HG03159 (cell line): ENCODE results near the gene ABCD1.
"Not testable (repeated sequence)": the region's sequence is repeated elsewhere in the genome, so short reads cannot be mapped to it uniquely, and the experiment has no call there.

Experiments used
- ATAC-seq: cut with Tn5 transposase; IDR thresholded peaks from one replicate; pipeline ENCODE4 v1.9.1; 2021; ENCODE audit warnings: mild to moderate bottlenecking, moderate library complexity; ENCODE audit not compliant: unreplicated experiment

The ABCD1 gene

GRCh38 chrX:153693216-153694086, 31.2 kb upstream of the ABCD1 start:
- ATAC-seq = no peak

DNA sequence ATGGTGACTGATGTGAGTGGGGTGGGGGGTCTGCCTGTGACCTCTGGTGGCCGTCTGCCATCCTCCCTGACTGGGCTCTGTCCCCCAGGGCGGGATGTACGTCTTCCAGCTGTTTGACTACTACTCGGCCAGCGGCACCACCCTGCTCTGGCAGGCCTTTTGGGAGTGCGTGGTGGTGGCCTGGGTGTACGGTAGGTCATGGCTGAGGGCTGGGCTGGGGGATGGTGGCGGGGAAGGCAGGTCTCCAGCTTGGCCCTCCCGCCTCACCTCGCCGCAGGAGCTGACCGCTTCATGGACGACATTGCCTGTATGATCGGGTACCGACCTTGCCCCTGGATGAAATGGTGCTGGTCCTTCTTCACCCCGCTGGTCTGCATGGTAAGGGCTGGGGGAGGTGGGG, 30.4 kb upstream of the ABCD1 start:
- ATAC-seq = not testable (repeated sequence)

DNA sequence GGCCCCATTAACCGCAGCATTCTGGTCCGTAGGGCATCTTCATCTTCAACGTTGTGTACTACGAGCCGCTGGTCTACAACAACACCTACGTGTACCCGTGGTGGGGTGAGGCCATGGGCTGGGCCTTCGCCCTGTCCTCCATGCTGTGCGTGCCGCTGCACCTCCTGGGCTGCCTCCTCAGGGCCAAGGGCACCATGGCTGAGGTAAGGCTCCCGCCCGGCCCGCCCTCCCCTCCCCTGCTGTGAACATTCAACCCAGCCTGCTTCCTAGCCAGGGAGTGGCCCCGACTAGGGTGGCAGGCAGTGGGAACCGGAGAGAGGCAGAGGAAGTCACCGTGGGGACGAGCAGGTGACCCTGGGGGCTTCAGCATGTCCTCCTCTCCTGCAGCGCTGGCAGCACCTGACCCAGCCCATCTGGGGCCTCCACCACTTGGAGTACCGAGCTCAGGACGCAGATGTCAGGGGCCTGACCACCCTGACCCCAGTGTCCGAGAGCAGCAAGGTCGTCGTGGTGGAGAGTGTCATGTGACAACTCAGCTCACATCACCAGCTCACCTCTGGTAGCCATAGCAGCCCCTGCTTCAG, 29.9 kb upstream of the ABCD1 start:
- ATAC-seq = no peak

GRCh38 chrX:153696100-153696499, 28.6 kb upstream of the ABCD1 start:
- ATAC-seq = no peak

- ATAC-seq = not testable (repeated sequence)
Observed at GRCh38 chrX:153696538-153696937, 28.1 kb upstream of the ABCD1 start.

DNA sequence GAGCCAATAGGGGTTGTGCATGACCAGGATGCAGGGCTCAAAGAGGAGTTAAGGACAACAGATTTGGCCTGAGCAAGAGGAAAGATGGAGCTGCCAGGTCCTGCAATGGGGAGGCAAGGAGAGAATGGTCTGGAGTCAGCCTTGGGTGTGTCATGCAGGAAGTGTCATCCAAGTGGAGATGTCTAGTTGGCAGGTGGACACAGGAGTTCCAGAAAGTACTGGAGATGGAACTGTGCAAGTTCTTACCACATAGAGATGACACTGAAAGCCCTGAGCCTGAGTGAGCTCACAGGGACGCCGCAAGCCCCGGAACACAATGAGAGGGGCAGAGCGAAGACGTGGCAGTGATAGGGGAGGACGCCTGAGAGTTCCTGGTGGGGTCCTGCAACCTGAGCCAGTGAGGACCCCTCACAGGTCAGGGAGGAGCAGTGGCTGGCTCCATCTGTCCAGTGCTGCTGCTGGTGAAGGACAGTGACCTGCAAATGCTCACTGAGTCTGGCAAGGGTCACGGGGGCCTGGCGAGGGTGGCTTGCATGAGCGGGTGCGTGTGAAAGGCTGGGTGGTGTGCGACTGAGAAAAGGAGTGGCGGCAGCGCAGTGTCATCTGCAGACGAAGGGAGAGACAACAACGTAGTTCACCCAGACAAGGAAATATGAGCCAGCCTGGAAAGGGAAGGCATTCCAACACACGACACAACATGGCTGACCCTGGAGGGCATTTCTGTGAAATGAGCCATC, 27.5 kb upstream of the ABCD1 start:
- not testable (repeated sequence) for ATAC-seq

DNA sequence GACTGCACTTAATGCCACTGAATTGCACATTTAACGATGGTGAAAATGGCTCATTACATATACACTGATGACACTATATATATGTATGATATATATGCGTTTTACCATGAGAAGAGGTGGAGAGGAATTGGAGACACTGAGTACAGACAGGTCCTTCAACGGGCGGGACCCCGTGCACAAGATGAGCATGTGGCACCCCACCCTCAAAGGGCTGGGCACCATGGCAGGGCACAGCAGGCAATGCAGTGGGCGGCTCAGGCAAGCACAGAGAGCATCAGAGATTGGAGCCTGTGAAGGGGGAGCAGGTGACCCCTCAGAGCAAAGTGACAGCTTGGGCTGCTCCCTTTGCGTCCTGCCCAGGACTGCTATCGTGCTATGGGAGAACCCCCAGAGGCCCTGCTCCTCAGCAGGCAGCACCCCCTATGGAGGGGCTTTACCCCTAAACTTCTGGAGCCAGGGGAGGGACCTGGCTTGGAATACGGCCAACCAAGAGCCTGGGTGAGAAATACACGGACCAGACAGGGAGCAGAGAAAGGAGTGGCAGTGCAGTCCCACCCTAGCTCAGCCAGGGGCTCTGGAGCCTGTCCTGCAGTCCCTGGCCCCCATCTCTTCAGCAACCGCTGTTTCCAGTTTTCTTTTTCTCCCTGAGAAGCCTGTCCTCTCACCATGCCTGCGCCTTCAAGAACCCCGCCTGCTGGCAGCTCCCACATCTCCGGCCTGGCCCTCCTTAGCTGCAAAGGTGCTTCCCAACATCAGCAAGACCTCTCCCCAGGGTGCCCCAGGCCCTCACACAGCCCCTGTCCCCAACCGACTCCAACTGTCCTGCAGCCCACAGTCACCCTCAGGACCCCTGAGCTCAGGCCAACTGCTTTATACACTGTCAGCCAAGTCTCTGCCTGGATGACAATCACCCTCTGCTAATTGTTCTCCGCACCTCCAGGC, 26.5 kb upstream of the ABCD1 start:
- no peak for ATAC-seq

- ATAC-seq = not testable (repeated sequence)
Observed at GRCh38 chrX:153699210-153699783, 25.4 kb upstream of the ABCD1 start.

DNA sequence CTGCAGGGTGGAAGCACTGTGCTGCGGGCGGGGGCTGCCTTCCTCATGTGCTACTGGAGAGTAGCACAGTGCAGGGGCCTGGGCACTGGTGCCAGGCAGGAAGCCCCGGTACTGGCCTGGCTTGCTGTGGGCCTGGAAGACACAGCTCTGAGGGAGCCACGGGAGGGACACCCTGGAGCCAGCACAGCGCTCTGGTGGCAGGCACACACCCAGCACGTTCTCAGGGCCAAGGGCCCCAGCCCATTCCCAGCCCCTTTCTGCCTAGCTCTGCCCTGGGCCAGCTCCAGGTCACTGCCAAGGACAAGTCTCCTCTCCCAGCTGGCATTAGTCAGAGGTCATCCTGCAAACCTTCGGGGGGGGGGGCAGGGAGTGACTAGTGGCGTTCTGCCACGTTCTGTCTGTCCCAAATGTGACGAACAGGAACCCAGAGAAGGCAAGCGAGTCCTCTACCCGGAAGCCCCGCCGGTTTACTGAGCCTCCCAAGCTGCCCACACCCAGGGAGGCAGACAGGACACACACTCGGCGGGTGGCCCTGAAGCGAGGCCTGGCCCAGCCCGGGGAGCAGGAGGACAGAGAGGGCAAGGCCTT, 24.8 kb upstream of the ABCD1 start:
- ATAC-seq = not testable (repeated sequence)

DNA sequence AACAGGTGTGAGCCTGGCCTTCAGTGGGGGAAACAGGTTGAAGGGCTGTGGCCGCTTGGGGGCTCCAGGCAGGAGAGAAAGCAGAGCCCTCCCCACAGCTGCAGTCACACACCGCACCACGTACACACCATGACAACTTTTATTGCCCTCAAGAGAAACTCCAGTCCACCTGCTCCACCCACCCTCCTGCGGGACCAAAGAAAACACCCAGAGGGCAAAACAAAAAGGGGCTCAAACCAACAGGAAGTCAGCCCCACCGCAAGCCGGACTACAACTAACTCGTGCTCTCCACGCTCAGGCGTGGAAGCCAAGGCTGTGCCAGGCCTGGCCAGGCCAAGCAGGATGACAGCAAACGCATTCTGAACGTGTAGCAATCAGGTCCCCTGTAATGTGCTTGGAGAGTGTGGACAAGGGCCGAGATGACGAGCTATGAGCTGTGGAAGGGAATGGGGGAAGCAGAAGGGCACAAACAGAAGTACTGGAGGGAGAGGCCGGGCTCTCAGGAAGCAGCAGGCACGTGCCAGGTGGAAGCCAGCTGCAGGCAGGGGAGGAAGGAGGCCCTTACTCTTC, 24.2 kb upstream of the ABCD1 start:
- no peak for ATAC-seq

- ATAC-seq = no peak
Observed at GRCh38 chrX:153700967-153701366, 23.7 kb upstream of the ABCD1 start.

GRCh38 chrX:153701706-153702105, 22.9 kb upstream of the ABCD1 start:
- no peak for ATAC-seq

DNA sequence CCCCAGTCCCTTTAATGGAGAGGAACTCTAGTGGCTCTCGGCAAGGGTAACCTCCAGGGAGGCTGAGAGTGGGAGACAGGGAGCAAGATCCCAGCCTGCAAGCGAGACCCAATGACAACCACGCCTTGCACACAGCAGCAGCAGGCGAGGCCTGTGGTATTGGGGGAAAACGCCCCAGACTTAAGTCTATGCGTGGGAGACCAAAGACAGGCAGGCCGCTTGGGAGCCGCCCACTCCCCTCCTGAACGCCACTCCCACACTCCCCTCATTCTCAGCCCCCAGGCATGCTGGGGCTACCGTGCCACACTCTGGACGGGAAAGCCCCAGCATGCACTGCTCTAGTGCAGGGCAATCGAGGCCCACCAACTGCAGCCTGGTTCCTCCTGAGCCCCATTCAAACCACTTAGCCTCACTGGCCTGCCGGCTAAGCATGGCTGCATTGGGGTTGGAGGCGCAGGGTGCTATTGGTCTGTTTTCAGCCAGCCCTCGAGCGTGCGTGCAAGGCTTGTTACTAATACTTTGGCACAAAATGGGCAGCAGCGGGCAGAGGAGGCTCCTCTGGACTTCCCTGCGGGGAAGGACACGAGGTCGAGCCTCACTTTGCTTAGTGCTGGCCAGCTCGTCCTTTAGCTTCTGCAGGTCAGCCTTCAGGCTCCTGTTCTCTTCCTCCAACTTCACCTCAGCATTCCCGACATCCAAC, 22.2 kb upstream of the ABCD1 start:
- ATAC-seq = no peak

GRCh38 chrX:153703036-153703370, 21.7 kb upstream of the ABCD1 start:
- no peak for ATAC-seq

GRCh38 chrX:153704021-153704526, 20.6 kb upstream of the ABCD1 start:
- no peak for ATAC-seq

DNA sequence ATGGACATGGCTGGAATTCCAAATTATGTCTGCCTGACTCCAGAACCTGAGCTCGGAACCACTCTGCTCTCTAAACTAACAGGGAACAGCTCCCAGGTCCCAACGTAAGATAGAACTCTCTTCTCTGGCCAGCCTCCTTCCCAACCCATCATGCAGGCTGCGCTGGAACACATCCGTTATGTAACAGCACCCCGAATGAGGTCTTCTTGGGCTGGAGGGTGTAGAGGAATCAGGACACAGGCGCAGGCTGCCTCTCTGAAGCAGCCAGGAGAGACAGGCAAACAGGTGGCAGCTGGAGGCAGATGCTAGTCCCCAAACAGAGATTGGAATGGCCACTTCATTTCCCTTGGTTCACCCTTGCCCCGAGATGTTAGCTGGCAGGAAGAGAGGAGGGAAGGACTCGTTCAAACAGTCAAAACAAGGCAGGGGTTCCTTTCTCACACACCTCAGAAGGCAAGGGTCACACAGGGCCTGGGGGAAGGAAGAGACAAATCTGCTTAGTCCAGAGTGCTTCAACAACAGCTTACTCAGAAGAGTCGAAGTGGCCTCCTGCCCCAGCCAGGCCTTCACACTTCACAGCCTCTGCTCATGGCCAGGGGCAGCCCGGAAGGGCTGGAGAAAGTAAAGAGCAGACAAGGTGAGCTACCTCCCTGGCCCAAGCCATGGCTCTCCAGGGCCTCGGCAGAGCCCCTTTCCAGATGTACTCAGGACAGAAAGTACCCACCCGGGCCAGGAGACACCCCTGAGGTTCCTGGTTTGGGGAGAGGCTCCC, 19.8 kb upstream of the ABCD1 start:
- ATAC-seq = not testable (repeated sequence)

DNA sequence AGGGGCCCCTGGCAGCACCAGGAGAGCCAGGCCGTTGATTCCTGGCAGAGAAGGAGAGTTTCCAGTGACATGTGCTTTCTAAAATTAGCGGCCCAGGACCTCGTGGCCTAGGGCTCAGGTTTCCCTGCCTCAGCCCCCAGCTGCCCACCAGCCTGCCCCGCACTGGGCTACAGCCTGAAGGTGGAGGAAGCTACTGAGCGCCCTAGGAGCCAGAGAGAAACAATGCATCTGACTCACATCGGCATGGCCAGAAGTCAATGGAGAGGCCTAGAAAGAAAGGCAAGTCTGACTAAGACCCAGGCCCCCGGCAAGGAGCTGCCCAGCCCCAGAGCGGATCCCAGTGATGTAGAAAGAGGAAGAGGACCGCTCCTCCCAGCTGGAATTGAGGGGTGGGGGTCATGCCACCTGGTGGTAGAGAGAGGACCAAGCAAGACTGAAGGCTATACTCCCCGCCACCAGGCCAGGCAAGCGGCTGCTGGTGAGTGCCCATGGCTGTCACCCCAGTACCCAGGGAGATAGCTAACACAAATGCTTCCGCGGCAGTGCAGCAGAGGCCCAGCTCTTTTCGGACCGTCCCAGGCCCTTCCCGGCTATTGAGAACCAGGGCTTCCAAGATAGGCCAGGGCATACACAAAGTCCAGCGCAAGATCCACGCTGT, 19.1 kb upstream of the ABCD1 start:
- ATAC-seq = not testable (repeated sequence)

GRCh38 chrX:153706799-153707198, 17.9 kb upstream of the ABCD1 start:
- ATAC-seq = no peak
